HG03457 (cell line): ENCODE measurements around the gene TAS1R3.
"Not testable (repeated sequence)": the region's sequence is repeated elsewhere in the genome, so short reads cannot be mapped to it uniquely, and the experiment has no call there.

Experiments used
- ATAC-seq: cut with Tn5 transposase; IDR thresholded peaks from one replicate; pipeline ENCODE4 v1.9.1; 2021; ENCODE audit warnings: moderate number of reproducible peaks; ENCODE audit not compliant: unreplicated experiment

Gene TAS1R3

DNA sequence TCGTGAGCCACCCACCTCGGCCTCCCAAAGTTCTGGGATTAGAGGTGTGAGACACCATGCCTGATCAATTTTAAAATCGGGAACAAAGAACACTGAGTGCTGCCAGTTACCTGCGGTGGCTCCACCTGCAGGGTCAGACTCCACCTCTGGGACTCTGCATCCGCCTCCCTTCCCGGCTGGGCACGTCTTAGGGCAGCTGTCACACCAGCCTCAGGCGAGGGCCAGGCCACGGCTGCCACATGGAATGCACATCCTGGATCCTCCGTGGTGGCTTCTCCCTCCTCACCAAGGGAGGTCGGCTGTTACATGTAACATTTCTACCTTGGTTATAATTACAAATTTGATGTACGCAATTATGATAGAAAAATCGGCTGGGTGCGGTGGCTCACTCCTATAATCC is 33.2 kb downstream of the TAS1R3 start:
- no peak for ATAC-seq

DNA sequence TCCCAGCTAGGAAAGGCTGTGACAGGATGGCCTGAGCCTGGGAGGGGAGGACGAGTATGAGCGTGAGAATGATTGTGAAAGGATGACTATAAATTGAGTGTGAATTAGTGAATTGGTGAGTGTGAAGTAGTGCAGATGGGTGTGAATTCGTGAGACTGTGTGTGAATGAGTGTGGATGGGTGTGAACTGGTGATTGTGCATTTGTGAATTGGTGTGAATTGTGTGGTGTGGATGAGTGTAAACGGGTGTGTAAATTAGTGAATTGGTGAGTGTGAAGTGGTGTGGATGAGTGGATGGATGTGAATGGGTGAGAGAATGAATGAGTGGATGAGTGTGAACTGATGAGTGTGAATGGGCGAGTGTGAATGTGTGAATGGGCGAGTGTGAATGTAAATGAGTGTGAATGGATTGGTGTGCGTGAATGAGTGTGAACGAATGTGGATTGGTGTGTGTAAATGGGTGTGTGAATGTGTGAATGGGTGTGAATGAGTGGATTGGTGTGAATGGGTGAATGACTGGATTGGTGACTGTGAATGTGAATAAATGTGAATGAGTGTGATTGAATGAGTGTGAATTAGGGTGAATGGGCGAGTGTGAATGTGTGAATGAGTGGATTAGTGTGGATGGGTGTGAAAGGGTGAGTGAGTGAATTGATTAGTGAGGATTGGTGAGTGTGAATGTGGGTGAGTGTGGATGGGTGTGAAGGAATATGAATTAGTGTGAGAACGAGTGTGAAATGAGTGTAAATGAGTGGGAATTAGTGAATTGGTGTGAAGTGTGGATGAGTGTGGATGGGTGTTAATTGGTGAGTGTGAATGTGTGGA is 35.0 kb downstream of the TAS1R3 start:
- no peak for ATAC-seq

DNA sequence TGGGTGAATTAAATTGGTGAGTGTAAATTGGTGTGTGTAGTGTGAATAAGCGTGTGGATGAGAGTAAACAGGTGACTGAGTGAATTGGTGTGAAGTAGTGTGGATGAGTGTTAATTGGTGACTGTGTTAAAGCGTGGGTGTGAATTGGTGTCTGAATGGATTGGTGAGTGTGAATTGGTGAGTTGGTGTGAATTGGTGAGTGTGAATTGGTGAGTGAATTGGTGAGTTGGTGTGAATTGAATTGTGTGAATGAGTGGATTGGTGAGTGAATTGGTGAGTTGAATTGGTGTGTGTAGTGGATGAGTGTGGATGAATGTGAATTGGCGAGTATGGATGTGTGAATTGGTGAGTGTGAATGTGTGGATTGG is 35.6 kb downstream of the TAS1R3 start:
- ATAC-seq, result no peak

DNA sequence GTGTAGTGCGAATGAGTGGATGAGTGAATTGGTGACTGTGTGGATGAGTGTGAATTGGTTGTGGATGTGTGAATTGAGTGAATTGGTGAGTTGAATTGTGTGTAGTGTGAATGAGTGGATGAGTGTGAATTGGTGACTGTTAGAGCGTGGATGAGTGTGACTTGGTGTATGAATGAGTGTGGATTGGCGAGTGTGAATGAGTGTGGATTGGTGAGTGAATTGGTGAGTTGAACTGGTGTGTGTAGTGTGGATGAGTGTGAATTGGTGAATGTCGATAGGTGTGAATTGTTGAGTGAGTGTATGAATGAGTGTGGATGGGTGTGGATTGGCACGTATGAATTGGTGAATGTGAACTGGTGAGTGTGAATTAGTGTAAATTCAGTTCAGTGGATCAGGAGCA is 36.2 kb downstream of the TAS1R3 start:
- no peak for ATAC-seq

DNA sequence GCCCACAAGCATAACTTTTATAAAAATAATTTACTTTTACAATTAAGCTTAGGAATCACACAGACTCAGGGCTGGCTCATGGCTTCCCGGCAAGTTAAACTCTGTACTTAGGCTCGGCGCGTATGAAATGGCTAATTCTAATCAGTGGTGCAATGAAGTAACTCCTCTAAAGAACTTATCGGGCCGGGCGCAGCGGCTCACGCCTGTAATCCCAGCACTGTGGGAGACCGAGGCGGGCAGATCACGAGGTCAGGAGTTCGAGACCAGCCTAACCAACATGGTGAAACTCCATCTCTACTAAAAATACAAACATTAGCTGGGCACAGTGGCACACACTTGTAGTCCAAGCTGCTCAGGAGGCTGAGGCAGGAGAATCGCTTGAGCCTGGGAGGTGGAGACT is 39.0 kb downstream of the TAS1R3 start:
- ATAC-seq, result not testable (repeated sequence)

DNA sequence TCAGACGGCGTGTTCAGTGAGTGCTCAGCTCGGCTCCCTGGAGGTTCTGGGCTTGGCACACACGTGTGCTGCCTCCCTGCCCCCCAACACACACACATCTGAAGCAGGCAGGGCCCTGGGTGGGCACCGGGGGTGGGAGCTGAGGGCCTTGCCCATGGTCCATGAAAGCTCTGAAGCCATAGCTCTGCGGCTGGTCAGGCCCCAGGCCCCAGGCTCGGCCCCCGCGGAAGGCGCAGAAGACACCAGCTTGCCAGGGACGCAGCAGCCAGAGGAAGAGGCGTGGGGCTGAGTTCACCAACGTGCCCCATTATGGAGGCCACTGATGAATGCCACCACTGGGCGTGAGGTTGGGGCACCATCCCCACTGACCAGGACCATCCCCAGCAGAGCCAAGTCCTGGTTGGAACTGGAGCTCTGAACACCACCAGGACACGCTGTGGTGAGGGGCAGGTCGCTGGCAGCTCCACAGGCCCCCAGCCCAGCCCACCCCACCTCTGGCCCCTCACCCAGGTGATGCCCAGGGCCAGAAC is 39.8 kb downstream of the TAS1R3 start:
- no peak for ATAC-seq

DNA sequence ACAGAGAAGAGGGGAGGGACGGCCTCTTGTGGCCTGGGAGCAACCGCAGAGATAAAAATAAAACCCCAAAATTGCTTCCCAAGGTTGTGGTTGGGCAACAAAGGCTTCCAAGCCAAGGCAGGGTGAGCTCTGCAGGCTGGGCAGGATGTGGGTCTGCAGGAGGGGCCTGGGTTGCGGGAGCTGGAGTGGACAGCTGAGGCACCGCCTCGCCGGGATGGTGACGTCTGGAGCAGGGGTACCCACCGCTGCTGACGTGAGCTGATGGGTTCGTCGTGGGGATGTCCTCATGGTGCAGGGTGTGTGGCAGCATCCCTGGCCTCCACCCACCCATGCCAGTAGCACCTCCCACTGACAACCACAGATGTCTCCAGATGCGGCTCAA is 40.3 kb downstream of the TAS1R3 start:
- no peak for ATAC-seq

DNA sequence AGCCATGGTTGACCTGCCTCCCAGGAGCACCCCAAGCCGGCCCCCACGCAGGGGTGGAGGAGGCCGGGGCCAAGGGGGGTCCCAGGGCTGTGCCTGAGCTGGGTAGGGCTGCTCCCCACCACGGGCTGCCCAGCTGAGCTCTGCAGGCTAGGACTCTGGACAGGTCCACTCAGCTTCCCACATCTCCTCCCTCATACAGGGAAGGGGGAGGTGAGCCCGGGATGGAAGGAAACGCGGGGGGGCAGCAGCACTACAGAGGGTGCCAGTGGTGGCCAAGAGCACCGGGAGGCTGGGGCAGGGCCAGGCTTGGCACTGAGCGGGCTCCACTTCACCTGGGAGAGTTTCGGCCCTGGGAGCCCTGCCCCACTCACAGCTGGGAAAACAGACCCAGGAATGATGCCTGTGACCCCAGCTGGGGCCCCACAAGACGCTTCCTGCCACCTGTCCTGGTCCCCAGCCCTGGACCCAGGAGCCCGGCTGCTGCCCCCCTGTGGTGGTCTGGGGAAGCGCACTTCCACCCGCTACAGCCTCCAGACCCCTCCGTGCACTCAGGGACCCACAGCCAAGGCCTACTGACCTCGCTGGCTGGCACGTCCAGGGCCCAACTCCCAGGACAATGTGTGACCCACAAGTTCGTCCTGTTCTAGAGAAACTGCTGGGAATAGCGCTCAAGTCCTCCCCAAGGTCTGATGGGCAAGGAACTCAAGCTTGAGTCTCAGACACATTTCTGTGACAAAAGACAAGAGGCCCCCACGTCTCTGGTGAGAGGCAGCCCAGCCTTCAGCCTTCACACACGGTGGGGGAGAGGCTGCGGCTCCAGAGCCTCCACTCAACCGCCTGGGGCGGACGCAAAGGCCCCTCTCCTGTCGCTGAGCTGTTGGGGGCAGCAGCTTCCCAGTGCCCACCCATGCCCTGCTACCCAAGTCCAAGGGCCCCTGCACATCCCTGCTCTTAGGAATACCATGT is 40.9 kb downstream of the TAS1R3 start:
- ATAC-seq, result no peak

DNA sequence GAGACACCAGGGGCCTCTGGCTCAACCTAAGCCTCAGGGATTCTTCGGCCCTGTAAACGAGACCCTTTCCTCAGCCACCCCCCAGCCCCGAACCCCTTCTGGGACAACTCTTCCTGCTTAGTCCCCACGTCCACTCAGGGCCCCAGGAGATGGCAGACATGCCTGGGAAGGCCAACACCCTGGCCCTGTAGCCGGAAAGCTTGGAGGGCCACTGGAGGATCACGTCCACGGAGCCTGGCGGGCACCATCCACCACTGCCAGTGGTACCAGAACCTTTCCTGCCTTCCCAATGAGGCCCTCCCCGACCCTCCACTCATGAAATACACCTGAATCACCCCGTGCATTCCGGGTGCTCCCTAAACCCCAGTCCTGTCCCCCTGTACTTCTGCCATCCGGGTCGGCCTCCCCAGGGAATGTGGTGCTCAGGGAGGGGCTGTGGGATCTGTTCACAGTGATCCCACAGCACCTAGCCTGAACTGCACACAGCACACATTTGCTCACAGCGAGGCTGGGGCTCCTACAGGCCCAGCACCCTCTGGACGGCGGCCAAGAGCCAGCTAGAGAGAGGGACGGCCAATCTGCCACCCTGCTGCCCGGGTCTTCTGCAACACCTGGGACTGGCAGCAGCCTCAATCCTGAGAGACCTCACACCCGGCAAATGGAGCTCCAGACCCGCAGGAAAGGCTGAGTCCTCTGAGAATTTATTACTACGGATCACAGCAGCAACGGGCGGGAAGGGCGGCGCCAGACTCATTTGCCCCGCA is 42.2 kb downstream of the TAS1R3 start:
- ATAC-seq, result no peak

DNA sequence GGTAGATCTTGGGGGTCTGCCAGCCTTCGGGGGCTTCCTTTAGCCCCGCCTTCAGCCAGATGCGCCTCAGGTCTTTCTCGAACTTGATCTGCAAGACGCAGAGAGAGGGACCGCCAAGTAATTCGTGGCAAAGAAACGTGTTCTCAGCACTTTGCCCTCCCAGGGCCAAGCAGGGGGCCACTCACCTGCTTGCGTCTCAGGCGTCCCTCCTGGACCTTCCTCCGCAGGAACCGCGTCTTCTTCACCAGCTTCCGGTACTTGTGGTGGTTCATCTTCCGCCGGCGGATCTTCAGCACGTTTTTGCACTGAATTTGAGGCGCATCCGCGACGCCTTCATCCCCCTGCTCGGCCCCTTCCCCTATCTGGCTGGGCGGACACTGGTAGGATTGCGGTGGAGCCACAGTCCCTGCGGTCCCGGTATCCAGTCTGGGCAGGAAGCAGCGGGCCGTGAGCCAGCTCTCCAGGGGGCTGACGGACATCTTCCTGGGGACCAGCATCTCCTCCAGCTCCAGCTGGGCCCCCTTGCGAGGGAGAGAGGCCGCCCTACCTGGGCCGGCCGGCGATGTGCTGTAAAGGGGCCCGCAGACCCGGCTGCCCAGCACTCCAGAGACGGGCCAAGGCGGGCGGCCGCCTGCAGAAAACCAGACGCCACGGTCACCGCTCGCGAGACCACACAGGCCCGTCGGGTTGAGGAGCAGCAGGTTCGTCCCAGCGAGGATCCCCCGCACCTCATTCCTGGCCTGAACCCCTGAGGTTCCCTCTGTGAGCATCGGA is 42.9 kb downstream of the TAS1R3 start:
- ATAC-seq, result no peak

DNA sequence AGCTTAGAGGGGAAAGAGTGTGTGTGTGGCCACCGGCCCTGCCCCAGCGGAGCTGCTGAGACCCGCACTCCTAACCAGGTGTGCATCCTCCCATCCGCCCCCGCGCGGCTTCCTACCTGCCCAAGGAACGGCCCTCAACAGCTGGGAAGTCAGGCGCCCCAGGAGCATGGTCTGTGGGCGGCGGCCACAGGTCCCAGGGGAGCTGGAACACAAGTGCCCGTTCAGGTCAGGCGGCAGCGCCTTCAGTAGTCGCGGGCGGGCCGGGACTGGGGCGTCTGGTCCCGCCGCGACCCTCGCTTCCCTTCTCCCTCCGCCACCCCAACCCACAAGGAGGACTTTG is 43.5 kb downstream of the TAS1R3 start:
- no peak for ATAC-seq

DNA sequence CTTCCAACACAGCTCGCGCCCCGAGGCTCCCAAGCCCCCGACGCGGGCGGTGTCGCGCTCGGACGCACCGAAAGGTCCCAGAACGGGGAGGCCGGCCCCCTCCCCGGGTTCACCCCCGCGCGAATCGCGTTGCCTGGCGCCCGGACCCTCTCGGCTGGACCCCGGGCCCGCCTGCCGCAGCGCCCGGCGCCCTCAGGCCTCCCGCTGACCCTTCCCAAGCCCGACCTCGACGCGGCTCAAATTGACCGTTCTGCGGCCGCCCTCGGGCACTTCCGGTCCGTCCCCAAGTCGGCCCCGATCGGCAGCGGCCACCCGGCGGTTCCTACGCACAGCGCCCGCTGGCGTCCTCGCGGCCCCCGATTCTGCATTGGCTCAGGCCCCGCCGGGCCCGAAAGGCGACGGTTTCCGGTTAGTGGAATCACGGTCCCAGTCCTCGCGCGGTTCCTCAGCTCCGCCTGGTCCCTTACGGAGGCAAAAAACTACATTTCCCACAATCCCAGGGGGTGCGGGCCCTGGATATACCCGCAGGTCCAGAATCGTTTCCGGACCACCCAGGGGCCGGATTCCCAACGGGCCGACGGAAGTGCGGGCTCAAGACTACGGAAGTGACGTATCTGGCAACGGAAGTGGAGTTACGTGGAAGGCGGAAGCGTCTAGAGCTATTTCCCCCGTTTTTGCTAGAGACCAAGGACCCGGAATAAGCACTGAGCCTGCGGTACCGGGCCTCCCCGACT is 44.0 kb downstream of the TAS1R3 start, which contains the start of gene AURKAIP1:
Gene AURKAIP1 (minus strand): TSS at position 279 of the 734 bp plus-strand sequence. CDS start 451 bp downstream, outside the sequence.
- peak; percentile 69 for ATAC-seq

DNA sequence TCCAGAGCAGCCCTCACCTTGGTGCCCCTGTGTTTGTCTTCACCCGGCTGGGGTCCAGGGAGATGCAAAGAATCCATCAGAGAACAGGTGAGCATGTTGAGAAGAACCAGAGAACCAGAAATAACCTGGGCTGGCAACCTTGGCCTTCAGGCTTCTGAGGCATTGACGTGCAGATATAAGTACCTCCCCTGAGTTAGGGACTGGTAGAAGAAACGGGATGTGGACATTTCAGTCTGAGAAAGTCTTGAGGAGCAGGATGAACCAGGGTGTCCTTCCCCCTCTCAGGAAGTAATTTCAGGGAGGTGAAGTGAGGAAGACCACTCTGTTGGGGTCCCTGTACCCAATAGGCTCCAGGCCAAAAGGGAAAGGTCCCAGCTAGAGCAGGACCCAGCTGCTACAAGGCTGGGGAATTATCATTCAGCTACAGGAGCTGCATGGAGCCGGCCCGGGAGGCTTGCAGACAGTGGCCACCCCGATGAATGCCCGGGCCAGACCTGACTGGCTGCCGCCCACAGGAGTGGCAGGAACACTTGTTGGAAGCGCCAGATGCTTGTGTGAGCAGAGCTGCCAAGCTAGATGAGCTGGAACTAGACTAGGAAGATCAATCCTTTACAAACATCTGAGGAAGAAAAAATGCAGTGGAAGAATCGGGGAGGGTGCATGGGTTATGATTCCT is 45.6 kb downstream of the TAS1R3 start:
- ATAC-seq, result no peak

DNA sequence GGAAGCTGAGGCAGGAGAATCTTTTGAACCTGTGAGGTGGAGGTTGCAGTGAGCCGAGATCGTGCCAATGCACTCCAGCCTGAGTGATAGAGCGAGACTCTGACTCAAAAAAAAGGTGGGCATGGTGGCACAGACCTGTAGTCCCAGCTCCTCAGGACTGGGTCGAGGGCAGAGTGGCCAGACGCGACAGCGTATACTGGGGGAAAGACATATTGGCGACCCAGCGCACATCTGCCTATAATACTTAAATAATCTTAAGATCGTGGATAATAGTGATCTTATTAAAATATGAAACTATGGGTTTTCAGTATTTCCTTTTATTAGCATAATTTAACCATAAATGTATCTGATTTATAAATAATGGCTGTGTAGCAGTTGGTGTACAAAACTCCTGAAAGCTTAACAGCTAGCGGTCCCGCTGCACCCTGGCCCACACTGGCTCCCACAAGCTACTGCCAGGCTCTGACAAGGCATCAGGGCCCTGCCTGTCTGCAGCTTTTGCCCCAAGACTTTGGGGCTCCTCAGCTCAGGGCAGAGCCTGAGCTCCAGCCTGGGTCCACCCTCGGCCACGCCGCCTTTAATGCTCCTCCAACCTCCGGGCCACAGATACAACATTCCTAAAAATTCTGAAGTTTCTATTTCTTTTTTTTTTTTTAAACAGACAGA is 46.6 kb downstream of the TAS1R3 start:
- no peak for ATAC-seq

DNA sequence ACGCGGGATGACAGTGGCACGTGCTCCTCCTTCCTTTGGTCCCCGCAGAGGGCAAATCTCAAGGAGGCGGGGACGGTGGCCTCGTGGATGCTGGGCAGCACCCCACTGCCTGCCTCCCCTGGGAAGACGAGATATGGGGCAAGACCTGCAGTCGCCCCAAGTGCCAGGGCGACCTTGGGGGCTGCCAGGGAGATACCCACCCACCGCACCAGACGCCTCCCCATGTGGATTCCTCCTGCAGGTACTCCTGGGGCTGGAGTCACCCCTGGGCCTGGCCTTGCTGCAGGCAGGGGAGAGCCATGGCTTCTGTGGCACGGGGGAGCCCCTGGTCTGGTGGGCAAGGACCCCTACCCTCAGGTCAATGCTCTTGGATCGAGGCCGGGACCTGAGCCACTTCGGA is 49.8 kb downstream of the TAS1R3 start:
- no peak for ATAC-seq

DNA sequence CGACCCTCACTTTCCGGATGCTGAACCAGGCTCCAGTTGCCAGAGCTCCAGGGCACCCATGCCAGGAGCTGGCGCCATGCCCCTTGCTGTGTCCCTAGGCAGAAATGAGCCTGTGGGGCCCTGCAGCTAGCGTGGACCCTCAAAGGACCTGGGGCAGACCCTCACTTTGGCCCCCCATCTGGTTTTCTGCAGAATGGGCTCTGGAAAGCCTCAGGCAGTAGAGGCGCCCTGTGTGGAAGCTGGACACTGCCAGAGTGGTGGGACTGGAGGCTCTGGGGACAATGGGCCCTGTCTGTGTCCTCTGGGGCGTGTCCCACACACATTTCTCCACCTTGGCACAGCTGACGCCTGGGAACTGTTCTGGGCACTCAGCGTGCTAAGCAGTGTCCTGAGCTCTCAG is 50.2 kb downstream of the TAS1R3 start:
- no peak for ATAC-seq
